Muscle of back (tissue), 11 donors: ENCODE measurements around the gene DUSP1. TPM values are rescaled to one million over a fixed set of nuclear protein-coding genes. Genes with fewer than 3 reads are reported as not detected.
A peak's percentile ranks its signal among the peaks of the same experiment; 100 is the strongest.

Experiments used
- DNase-seq, 3 donors: peaks; one replicate each; pipeline versions ENCODE4 v3.0.0 to v3.0.0-alpha.2; 2013
- polyA plus RNA-seq, 10 donors: library from polyadenylated mRNA; unstranded; fragments of 120-200 nt; gene quantifications; one replicate each; pipeline ENCODE4 v1.2.1, GENCODE V29; 2013; ENCODE audit not compliant: insufficient read length in 10 of 10

Gene DUSP1
- polyA plus RNA-seq, 10 donors = 37.5 to 170 (median 102) TPM

DNA sequence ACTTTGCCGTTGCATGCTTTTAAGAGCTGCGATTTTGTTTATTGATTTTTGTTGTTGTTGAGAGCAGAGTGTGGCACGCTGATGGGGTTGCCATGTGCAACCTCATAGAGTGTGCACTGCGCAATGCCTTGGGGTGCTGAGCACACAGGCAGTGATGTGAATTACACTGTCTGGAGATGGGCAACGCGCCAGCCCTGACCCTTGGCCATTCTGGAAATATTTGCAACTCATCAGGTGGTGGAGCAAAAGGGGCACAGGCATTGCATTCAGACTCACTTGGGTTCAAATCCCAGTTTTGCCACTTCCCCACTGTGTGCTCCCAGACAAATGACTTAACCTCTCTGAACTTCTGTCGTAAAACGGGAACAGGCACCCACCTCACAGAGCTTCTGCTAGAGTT is 25.6 kb downstream of the DUSP1 start:
- DNase-seq = no peak

GRCh38 chr5:172744123-172745104 is 26.6 kb downstream of the DUSP1 start:
- no peak for DNase-seq

GRCh38 chr5:172743112-172743959 is 27.7 kb downstream of the DUSP1 start:
- DNase-seq = no peak

DNA sequence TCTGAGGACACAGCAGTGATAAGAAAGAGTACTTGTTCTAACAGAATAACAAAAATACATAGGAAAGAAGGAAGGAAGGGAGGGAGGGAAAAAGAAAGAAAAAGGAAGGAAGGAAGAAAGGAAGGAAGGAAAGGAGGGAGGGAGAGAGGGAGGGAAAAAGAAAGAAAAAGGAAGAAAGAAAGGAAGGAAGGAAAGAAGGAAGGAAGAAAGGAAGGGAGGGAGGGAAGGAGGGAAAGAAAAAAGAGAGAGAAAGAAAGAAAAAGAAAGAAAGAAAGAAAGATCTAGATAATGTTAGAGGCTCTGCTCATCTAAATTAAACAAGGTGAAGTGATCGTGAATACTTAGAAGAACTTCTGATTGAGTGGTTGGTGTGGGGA is 29.8 kb downstream of the DUSP1 start:
- no peak for DNase-seq

DNA sequence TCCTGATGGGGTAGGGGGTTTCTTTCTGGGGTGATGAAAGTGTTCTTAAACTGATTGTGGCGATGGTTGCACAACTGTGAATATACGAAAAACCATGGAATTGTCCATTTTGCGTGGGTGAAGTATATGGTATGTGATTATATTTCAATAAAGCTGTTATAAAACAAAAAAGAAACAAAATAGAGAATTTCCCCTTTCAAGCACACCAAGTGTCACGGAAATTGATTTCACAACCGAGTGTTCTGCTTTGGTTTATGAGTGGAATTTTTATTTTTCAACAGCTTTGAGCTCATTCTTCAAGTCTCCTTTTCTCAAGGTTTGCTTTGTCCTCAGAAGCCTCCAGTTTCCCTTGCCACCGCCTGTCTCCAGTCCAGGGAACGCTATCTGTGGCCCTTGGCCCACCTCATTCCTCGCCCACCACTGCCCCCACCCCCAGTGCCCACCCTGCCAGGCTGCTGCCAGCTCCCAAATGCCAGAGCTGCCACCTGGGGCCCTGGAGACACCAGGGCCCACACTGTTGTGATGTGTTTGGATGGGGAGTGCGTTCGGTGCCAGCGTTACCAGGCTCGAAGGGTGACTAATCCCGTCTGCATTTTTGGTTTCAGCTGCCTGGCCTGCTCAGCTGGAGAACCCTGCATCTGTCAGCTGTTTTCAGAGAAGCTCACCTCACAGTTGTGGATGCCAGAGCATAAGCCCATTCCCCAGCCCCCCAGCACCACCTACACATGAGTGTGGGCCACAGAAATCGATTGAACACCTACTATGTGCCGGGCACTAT is 30.4 kb downstream of the DUSP1 start:
- DNase-seq = peak; percentile 73 to 82 (median 82)

DNA sequence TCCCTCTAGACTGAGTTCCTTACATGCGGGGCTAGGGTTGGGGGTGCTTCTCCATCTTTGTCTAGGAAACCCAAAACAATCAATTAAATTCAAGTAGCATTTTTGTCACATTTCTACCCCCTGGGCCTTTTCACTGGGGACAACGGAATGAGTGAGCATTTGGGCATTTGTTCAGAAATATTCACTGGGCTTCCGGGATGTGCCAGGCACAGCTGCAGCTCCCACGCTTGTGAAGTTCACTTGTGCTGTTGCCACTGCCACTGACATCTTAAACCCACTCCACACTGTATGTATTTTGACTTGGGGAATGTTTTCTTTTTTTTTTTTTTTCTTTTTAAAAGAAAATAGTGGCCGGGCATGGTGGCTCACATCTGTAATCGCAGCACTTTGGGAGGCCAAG is 31.6 kb downstream of the DUSP1 start:
- no peak for DNase-seq

DNA sequence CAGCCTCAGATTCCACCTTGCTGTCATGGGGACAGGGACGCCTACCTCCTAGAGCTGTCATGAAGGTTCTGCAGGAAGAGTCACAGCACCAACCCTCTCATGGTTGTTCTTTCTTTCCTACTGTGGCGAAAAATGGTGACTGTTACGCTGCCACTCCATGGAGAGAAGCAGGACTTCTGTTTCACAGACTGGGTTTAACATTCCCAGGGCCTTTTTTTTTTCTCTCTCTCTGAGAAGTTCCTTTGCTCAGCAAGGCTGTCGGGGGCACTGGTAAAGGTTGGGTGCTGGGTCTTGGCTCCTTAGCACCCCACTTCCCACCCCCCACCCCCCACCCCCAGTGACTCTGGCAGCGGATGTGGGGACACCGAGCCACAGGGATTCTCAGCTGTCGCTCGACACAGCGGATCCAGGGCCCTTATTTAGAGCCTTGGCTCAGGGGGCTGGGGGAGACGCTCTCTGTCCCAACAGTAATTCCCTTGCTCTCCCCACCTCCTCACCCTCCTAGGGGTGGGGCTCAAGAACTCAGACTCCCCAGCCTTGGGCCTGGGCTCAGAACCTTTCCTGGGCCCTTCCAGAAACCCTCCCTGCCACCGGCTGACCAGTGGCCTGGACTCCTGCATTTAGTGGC is 34.4 kb downstream of the DUSP1 start:
- no peak for DNase-seq

- no peak for DNase-seq
Observed at GRCh38 chr5:172735141-172735831, 35.7 kb downstream of the DUSP1 start.

DNA sequence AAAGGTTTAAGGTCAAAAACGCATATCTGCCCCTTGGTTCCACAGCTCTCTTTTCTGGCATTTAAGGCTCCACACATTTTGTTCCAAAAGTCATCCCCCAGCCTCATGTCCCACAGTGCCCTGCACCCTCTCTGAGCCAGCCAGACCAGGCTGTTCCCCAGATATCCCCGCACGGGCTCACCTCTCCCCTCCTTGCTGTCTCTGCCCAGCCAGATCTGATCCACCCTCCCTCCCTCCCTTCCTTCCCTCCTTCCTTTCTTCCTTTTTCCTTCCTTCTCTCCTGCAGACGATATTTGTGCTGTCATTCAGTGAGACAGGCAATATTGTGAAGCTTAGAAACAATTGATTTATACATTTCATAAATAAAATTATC is 37.0 kb downstream of the DUSP1 start:
- no peak for DNase-seq

DNA sequence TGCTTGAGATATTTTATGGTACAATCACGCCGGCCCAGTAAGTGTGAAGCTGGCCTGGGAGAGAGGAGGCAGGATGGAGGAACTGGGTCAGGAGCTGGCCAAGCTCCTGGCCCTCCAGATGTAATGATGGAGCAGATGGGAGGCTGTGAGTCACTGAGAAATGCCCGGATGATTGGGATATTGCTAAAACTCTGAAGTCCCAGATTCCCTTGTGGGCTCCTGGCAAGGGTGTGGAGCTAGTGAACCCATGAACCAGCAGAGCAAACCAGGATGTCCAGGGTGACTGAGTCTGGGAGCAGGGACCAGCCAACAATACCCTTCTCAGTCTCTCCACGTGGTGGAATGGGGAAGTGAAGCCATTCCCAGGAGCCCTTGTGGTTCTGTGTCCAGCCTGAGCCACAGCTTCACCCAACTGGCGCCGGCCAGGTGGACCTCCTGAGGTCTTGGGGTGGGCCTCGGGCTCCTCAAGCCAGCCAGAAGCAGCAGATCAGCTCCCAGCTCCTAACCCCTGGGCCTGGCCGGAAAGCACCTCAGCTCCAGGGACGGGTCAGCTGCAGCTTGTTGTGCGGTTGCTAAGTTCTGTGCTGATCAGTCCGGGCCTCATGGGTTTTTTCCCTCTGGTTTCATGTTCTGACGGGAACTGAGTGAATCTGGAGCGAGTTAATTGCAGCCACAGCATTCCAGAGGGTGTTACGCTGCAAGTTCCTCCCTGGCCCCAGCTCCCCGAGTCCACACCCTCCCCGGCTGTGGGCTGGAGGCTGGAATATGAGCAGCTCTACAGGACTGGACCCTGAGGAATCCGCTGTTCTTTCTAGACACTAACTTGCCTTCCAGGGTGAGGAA is 37.6 kb downstream of the DUSP1 start:
- peak; percentile 91 to 96 (median 96) for DNase-seq

DNA sequence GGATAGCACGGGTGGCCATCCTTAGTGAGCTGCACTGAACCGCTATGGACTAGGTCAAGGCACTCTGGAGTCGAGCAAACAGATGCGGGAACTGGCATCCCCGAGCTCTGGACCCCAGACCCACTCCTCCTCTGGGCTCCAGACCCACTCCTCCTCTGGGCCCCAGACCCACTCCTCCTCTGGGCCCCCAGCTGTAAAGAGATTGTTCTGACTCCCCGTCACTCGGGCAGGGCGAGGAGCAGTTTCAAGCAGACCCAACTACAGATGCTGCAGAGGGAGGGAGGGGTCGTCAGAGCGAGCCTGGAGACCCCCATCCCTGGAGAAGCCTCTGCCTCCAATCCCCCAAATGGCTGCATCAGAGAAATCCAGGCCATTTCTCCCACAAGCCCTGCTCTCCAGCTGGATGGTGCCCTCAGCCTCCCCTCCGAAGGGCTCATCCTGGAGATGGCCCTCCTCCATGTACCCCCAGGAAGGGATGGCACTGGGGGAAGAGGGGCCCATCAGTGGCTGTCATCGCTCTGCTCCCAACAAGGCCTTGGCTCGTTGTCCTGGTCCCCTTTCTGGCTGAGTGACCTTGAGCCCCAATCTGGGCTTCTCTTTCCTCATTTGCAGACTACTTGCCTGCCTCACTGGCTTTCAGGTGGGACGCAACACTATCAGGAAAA is 38.7 kb downstream of the DUSP1 start:
- DNase-seq = no peak

DNA sequence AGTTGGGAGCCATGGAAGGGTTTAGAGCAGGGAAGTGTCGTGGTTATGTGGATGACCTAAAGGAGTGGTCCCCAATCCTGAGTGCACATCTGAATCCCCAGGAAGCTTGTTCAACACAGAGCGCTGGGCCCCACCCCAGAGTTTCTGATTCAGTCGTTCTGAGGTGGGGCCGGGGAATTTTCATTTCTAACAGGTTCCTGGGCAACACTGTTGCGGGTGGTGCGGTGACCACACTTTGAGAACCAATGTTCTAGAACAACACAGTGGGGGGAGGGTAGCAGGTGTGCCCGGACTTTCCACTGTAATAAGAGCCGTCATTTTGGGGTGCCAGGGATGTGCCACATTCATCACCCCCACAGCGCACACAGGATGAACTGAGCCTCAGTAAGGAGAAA is 39.3 kb downstream of the DUSP1 start:
- DNase-seq = no peak

GRCh38 chr5:172730981-172731679 is 39.9 kb downstream of the DUSP1 start:
- no peak for DNase-seq

GRCh38 chr5:172730222-172730621 is 40.8 kb downstream of the DUSP1 start:
- no peak for DNase-seq

- DNase-seq = no peak
Observed at GRCh38 chr5:172729588-172729987, 41.4 kb downstream of the DUSP1 start.

- DNase-seq = no peak
Observed at GRCh38 chr5:172728481-172729241, 42.3 kb downstream of the DUSP1 start.

DNA sequence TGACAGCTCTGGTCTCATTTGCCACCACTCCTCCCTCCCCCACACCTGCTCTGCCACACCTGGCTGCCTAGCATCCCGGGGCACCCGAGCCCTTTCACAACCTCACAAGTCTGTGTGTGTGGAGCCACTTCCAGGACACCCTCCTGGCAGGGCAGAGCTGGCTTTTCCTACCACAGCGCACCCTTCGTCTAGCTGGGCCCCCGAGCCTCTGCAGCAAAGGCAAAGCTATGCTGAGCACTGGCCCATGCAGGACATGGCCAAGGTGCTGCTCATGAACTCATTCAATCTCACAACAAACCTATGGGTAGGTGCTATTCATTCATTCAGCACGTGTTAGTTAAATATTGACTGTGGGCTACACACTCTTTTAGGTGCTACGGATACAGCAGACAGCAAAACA is 43.4 kb downstream of the DUSP1 start:
- no peak for DNase-seq

- no peak for DNase-seq
Observed at GRCh38 chr5:172726966-172727365, 44.0 kb downstream of the DUSP1 start.
